ENCODE data around the gene ZHX3. TPM values are rescaled to one million over a fixed set of nuclear protein-coding genes. Genes with fewer than 3 reads are reported as not detected.

Gene ZHX3
- total and polyA plus RNA-seq, 9 of the 15 experiments (the other 6 are each of a cell fraction or from before 2014, with no cell fraction given), result 0.80 to 14.6 (median 4.9) TPM

GRCh38 chr20:41339957-41340326 lies 22.4 kb upstream of the ZHX3 start (continued):
- TF ChIP-seq, protein P1, sequence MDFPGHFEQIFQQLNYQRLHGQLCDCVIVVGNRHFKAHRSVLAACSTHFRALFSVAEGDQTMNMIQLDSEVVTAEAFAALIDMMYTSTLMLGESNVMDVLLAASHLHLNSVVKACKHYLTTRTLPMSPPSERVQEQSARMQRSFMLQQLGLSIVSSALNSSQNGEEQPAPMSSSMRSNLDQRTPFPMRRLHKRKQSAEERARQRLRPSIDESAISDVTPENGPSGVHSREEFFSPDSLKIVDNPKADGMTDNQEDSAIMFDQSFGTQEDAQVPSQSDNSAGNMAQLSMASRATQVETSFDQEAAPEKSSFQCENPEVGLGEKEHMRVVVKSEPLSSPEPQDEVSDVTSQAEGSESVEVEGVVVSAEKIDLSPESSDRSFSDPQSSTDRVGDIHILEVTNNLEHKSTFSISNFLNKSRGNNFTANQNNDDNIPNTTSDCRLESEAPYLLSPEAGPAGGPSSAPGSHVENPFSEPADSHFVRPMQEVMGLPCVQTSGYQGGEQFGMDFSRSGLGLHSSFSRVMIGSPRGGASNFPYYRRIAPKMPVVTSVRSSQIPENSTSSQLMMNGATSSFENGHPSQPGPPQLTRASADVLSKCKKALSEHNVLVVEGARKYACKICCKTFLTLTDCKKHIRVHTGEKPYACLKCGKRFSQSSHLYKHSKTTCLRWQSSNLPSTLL (IDR thresholded peaks at IDR 0.05), result no peak
- no peak for TF ChIP-seq ZNF263 (CRISPR knock-in tag; IDR thresholded peaks at IDR 0.05; ENCODE audit: borderline replicate concordance)
- TF ChIP-seq ZKSCAN1 (IDR thresholded peaks at IDR 0.05; ENCODE audit: low read depth, low read length), result no peak
- TF ChIP-seq CBX3 (IDR thresholded peaks at IDR 0.05; ENCODE audit: borderline replicate concordance in 1 of 2, low read length in 2 of 2), result no peak
- no peak for TF ChIP-seq NFATC3 (IDR thresholded peaks at IDR 0.05)
- no peak for TF ChIP-seq ZBTB49 (CRISPR knock-in tag; IDR thresholded peaks at IDR 0.05; ENCODE audit: borderline replicate concordance)
- TF ChIP-seq RB1 (IDR thresholded peaks at IDR 0.05; ENCODE audit: low read depth), result peak; percentile 76
- TF ChIP-seq ZNF197 (CRISPR knock-in tag; IDR thresholded peaks at IDR 0.05; ENCODE audit: low read depth), result no peak
- peak; percentile 97 for TF ChIP-seq SMC3 (conservative IDR thresholded peaks at IDR 0.05; ENCODE audit: insufficient read depth, low read depth, low read length)
- no peak for TF ChIP-seq PHTF2 (CRISPR knock-in tag; IDR thresholded peaks at IDR 0.05)
- TF ChIP-seq, protein P2, sequence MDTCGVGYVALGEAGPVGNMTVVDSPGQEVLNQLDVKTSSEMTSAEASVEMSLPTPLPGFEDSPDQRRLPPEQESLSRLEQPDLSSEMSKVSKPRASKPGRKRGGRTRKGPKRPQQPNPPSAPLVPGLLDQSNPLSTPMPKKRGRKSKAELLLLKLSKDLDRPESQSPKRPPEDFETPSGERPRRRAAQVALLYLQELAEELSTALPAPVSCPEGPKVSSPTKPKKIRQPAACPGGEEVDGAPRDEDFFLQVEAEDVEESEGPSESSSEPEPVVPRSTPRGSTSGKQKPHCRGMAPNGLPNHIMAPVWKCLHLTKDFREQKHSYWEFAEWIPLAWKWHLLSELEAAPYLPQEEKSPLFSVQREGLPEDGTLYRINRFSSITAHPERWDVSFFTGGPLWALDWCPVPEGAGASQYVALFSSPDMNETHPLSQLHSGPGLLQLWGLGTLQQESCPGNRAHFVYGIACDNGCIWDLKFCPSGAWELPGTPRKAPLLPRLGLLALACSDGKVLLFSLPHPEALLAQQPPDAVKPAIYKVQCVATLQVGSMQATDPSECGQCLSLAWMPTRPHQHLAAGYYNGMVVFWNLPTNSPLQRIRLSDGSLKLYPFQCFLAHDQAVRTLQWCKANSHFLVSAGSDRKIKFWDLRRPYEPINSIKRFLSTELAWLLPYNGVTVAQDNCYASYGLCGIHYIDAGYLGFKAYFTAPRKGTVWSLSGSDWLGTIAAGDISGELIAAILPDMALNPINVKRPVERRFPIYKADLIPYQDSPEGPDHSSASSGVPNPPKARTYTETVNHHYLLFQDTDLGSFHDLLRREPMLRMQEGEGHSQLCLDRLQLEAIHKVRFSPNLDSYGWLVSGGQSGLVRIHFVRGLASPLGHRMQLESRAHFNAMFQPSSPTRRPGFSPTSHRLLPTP (IDR thresholded peaks at IDR 0.05; ENCODE audit: borderline replicate concordance, extremely low read depth, insufficient read length), result no peak
- TF ChIP-seq ZNF639 (CRISPR knock-in tag; conservative IDR thresholded peaks at IDR 0.05 in 1 of 2, IDR thresholded peaks at IDR 0.05 in 1 of 2), result no peak
- no peak for TF ChIP-seq ZBTB9 (CRISPR knock-in tag; IDR thresholded peaks at IDR 0.05)
- no peak for TF ChIP-seq BRCA1 (IDR thresholded peaks at IDR 0.05)
- no peak for TF ChIP-seq BRCA1 (CRISPR knock-in tag; IDR thresholded peaks at IDR 0.05)
- no peak for TF ChIP-seq NFE2L1 (tag; IDR thresholded peaks at IDR 0.05; ENCODE audit: borderline replicate concordance, low read depth)
- TF ChIP-seq MYNN (IDR thresholded peaks at IDR 0.05), result peak; percentile 23; the same call in 1 of the 2 replicates
- TF ChIP-seq MYNN (CRISPR knock-in tag; IDR thresholded peaks at IDR 0.05), result no peak
- no peak for TF ChIP-seq ZNF584 (CRISPR knock-in tag; IDR thresholded peaks at IDR 0.05; ENCODE audit: low read depth)
